Esophagus muscularis mucosa (tissue), 4 donors: ENCODE measurements around the gene PDS5B.

Source experiments
- EP300 ChIP-seq: sonication (generic); formaldehyde crosslinking; IDR thresholded peaks from one replicate; pipeline ENCODE4 v1.6.1; 2017; ENCODE audit warnings: antibody characterized with exemption
- POLR2A ChIP-seq: fragments of 450-650 bp; IDR thresholded peaks from one replicate; pipeline ENCODE4 v1.6.1; 2017; ENCODE audit warnings: antibody characterized with exemption, moderate library complexity, mild to moderate bottlenecking, low read depth
- TF ChIP-seq, protein P1 (sequence below), 3 experiments: fragments of 200-600 bp in 2 of 3; fragments of 450-650 bp in 1 of 3; sonication (generic) in 2 of 3; IDR thresholded peaks; one replicate each; pipeline ENCODE4 v1.5.1; 2017 to 2019; ENCODE audit warnings: antibody characterized with exemption in 3 of 3, mild to moderate bottlenecking in 2 of 3, moderate library complexity in 1 of 3

GRCh38 chr13:32761472-32761871 is 175.2 kb downstream of the PDS5B start:
- TF ChIP-seq POLR2A (no peak), EP300 (no peak)
- TF ChIP-seq, protein P1, sequence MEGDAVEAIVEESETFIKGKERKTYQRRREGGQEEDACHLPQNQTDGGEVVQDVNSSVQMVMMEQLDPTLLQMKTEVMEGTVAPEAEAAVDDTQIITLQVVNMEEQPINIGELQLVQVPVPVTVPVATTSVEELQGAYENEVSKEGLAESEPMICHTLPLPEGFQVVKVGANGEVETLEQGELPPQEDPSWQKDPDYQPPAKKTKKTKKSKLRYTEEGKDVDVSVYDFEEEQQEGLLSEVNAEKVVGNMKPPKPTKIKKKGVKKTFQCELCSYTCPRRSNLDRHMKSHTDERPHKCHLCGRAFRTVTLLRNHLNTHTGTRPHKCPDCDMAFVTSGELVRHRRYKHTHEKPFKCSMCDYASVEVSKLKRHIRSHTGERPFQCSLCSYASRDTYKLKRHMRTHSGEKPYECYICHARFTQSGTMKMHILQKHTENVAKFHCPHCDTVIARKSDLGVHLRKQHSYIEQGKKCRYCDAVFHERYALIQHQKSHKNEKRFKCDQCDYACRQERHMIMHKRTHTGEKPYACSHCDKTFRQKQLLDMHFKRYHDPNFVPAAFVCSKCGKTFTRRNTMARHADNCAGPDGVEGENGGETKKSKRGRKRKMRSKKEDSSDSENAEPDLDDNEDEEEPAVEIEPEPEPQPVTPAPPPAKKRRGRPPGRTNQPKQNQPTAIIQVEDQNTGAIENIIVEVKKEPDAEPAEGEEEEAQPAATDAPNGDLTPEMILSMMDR (IDR thresholded peaks at IDR 0.05) = no peak
